T-helper 2 cell (primary cell): Measurements from ENCODE around the gene RALBP1.

Source experiments
- DNase-seq, 5 experiments: peaks; one replicate each; pipeline versions ENCODE4 v3.0.0 to v3.0.0-alpha.2; 2012 to 2022

Gene RALBP1

GRCh38 chr18:9513971-9514512, 38.7 kb downstream of the RALBP1 start:
- DNase-seq, result no peak

GRCh38 chr18:9516437-9517064, 41.2 kb downstream of the RALBP1 start:
- DNase-seq, result peak in 2 of 5 experiments; percentile 6 to 50

- peak in 1 of 5 experiments; percentile 8 for DNase-seq
Measured at GRCh38 chr18:9517869-9518268, 42.6 kb downstream of the RALBP1 start.

GRCh38 chr18:9519399-9519798, 44.1 kb downstream of the RALBP1 start:
- DNase-seq, result no peak

GRCh38 chr18:9520666-9521065, 45.4 kb downstream of the RALBP1 start:
- DNase-seq, result no peak

GRCh38 chr18:9521770-9522169, 46.5 kb downstream of the RALBP1 start:
- DNase-seq, result no peak

- DNase-seq, result no peak
Measured at GRCh38 chr18:9522952-9523351, 47.6 kb downstream of the RALBP1 start.

GRCh38 chr18:9526458-9526857, 51.1 kb downstream of the RALBP1 start:
- no peak for DNase-seq

GRCh38 chr18:9530226-9531009, 55.1 kb downstream of the RALBP1 start:
- peak in 1 of 5 experiments; percentile 42 for DNase-seq

- no peak for DNase-seq
Measured at GRCh38 chr18:9531791-9532410, 56.6 kb downstream of the RALBP1 start.

GRCh38 chr18:9534844-9535243, 59.5 kb downstream of the RALBP1 start:
- DNase-seq, result no peak

- no peak for DNase-seq
Measured at GRCh38 chr18:9535430-9535991, 60.2 kb downstream of the RALBP1 start.

- no peak for DNase-seq
Measured at GRCh38 chr18:9536354-9537152, 61.2 kb downstream of the RALBP1 start.

GRCh38 chr18:9537677-9538076, 62.4 kb downstream of the RALBP1 start:
- DNase-seq, result no peak

- DNase-seq, result no peak
Measured at GRCh38 chr18:9539283-9539682, 64.0 kb downstream of the RALBP1 start.

- DNase-seq, result no peak
Measured at GRCh38 chr18:9539938-9540337, 64.6 kb downstream of the RALBP1 start.

GRCh38 chr18:9542924-9543323, 67.6 kb downstream of the RALBP1 start:
- no peak for DNase-seq

- DNase-seq, result no peak
Measured at GRCh38 chr18:9545029-9545428, 69.7 kb downstream of the RALBP1 start.

GRCh38 chr18:9546468-9546867, 71.2 kb downstream of the RALBP1 start:
- DNase-seq, result no peak

- DNase-seq, result no peak
Measured at GRCh38 chr18:9547782-9548181, 72.5 kb downstream of the RALBP1 start.

GRCh38 chr18:9549405-9549804, 74.1 kb downstream of the RALBP1 start:
- DNase-seq, result no peak

GRCh38 chr18:9550429-9550828, 75.1 kb downstream of the RALBP1 start:
- no peak for DNase-seq
